IPS-NIHi7 (cell line): ENCODE results near the gene FLOT1.

Source experiments
- DNase-seq: peaks from one replicate; pipeline ENCODE4 v3.0.0; 2012; ENCODE audit warnings: mixed read lengths; ENCODE audit errors: extremely low spot score

Gene FLOT1

DNA sequence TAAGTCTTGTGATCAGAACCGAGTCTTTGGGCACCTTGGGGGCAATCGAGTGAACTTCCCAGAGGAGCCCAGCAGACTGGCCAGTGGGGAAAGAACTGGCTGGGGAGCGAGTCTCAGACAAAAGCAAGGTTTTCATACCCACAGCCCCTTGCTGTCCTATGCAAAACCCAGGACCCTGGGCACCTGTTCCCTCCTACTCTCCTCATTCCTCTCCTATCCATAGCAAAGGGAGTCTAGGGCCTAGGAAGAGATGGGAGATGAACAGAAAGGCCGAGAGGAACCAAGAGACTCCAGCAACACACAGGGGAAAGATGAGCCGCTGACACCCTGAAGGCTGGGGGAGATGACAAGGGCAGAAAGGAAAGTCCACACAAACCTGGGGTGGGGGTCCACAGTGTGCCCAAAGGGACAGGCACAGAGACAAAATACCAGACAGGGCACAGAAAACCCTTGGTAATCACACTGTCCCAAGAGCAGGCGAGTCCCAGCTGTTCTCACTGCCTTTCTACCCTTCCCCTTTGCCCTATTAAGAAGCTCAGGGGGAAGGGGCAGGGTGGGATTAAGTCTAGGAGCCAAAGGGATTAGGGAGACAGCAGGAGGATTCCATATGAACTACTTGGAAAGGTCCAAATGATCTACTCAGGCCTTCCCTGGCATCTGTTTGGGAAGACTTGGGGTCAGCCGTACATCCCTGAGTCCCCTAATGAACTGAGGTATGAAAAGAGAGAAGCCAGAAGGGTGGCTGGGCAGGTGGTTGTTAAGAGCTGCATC is 62.5 kb downstream of the FLOT1 start:
- no peak for DNase-seq

- DNase-seq: peak; percentile 88
These were observed 63.3 kb downstream of the FLOT1 start for GRCh38 chr6:30678964-30679726.
